ENCODE results near the gene PRKCH. TPM values are rescaled to one million over a fixed set of nuclear protein-coding genes. Genes with fewer than 3 reads are reported as not detected.

PRKCH gene
- total and polyA plus RNA-seq, 2 of the 13 experiments (the other 11 are each of a cell fraction or from before 2014, with no cell fraction given) = 0.48 to 1.3 TPM

GRCh38 chr14:61537563-61538463 is 216.4 kb downstream of the PRKCH start (continued):
- TF ChIP-seq DDIT3 (CRISPR knock-in tag; IDR thresholded peaks at IDR 0.05) (no peak), ZFX (CRISPR knock-in tag; IDR thresholded peaks at IDR 0.05; ENCODE audit: low read depth) (no peak), MEIS2 (CRISPR knock-in tag; IDR thresholded peaks at IDR 0.05) (no peak), ZNF34 (CRISPR knock-in tag; IDR thresholded peaks at IDR 0.05; ENCODE audit: borderline replicate concordance) (no peak), POGK (CRISPR knock-in tag; conservative IDR thresholded peaks at IDR 0.05) (no peak), ZNF549 (CRISPR knock-in tag; IDR thresholded peaks at IDR 0.05) (no peak), ZNF24 (IDR thresholded peaks at IDR 0.05) (no peak), ZBTB10 (CRISPR knock-in tag; IDR thresholded peaks at IDR 0.05; ENCODE audit: borderline replicate concordance) (no peak), TEAD3 (CRISPR knock-in tag; optimal IDR thresholded peaks at IDR 0.05; ENCODE audit: borderline replicate concordance) (peak; percentile 72), GATA4 (IDR thresholded peaks at IDR 0.05; ENCODE audit: borderline replicate concordance, low read depth) (peak; percentile 88; the same call in 1 of the 2 replicates), TAF1 (CRISPR knock-in tag; IDR thresholded peaks at IDR 0.05) (peak; percentile 43; the same call in 1 of the 2 replicates), TSC22D2 (CRISPR knock-in tag; IDR thresholded peaks at IDR 0.05; ENCODE audit: borderline replicate concordance) (0 out of 2 replicates have a peak, but pooled peaks have one; percentile 21), E2F1 (CRISPR knock-in tag; IDR thresholded peaks at IDR 0.05) (no peak), TOPORS (CRISPR knock-in tag; IDR thresholded peaks at IDR 0.05) (no peak), MBD4 (IDR thresholded peaks at IDR 0.05; ENCODE audit: borderline replicate concordance, low read length) (0 out of 2 replicates have a peak, but pooled peaks have one; percentile 36), MYPOP (CRISPR knock-in tag; IDR thresholded peaks at IDR 0.05) (peak; percentile 69; the same call in 1 of the 2 replicates), ASH2L (IDR thresholded peaks at IDR 0.05; ENCODE audit: insufficient read length, low read depth, low read length) (peak; percentile 22)
